ENCODE data around the gene MRPL19. TPM values are rescaled to one million over a fixed set of nuclear protein-coding genes. Genes with fewer than 3 reads are reported as not detected.

Gene MRPL19
- total RNA-seq = 38.4 and 39.8 TPM in 2 replicates

DNA sequence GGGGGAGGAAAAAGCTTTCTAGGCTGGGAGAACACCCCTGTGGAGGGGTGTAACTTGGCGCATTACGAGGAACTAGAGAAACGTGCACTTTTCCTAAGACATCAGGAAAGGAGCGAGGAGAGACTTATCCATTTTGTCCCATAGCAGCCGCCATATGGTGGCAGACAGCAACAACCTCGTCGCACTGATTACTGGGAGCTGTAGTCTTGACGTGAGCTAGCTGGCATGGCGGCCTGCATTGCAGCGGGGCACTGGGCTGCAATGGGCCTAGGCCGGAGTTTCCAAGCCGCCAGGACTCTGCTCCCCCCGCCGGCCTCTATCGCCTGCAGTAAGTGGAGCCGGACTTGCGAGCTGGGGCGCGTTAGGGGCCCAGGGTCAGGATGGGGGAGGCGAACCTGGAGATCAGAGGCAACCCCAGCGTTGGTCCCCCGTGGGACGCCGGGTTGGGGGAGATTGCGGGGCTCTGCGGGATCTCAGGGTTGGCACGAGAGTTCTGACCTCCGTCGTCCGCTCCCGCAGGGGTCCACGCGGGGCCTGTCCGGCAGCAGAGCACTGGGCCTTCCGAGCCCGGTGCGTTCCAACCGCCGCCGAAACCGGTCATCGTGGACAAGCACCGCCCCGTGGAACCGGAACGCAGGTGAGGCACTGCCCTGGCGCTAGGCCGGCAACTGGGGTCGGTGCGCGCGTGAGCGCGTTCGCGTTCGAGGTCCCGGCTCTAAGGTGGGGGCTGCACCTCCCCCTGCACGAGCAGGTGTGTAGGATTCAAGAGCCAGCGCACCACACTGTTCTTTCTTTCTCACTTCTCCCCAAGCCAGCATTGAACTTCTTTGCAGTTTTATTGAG is at the start of gene MRPL19:
Gene MRPL19, plus strand, starts transcription at position 201 of the 843 bp plus-strand sequence. Its CDS starts 25 bp downstream, at position 226.

DNA sequence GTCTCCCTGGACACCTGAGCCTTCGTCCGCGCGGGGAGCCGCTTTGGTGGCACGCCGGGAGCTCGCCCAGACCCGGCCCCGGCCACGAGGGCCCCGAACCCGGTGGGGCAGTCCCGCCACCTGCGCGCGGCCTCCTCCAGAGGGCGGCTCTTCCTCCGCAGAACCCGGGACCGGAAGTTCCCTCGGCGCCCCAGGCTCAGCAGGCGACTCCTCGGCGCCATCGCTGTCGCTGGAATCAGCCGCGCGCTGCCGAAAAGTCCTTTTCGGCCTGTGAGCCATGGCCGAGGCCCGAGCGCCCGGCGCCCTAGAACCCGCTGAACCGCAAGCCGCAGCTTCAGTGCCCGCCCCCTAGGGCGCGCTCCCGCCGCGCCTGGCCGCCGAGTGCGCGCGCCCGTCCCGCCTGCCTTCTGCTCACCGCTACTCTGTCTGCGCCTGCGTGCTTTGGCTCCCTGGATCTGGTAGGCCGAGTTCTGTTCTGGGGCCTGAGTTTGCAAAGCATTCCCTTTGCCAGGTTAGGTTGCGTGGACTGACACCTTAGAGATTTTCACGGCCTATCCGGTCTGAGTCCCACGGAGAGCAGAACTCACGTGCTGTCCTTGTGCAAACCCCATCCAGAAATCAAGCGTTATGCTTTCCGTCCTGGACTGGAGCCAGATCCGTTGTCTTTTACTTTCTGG is 64.1 kb downstream of the MRPL19 start, which contains the start of gene GCFC2:
Gene GCFC2, minus strand, starts transcription at position 339 of the 677 bp plus-strand sequence. Its CDS starts 60 bp downstream, at position 279.

Other genes starting within 250 kb of the MRPL19 start
- gene EVA1A, start 85.8 kb upstream of the MRPL19 start, total RNA-seq = 4.9 and 50.7 TPM in 2 replicates
- gene GCFC2, start 64.1 kb downstream of the MRPL19 start, total RNA-seq = 16.7 and 16.8 TPM in 2 replicates